ENCODE data around the gene BICDL1.

BICDL1 gene

DNA sequence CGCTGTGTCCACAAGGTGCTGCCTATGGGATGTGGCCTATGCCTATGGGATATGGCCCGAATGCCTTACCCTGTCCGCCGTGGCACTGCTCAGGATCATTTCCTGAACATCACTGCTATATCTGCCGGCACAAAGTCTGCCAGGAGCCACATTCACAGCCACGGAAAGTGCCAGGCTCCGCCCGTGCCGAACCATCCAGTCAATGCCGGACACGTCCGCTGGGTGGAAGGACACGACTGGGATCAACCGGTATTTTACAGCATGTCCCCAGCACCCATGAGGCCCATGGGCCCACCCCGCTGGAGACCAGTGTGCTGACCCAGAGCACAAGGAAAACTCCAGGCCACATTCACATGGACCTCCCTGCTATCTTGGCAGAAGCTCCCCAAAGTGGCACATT, 142.1 kb downstream of the BICDL1 start:
- no peak overlapping the region for H3K4me3 ChIP-seq (ENCODE audit: low read depth, low read length)
- peaks cover 73% of the 10 kb centered on the region for H3K36me3 ChIP-seq (ENCODE audit: control insufficient read depth, insufficient read depth, low read length)
- no peak overlapping the region for H3K9ac ChIP-seq (ENCODE audit: low read depth, low read length)
- no peaks in the 10 kb centered on the region for H3K27me3 ChIP-seq (ENCODE audit: control insufficient read depth, insufficient read depth, low read length)
- H3K4me1 ChIP-seq (ENCODE audit: control insufficient read depth, insufficient read depth, low read length): no peaks in the 10 kb centered on the region
- H3K9me3 ChIP-seq (ENCODE audit: control insufficient read depth, insufficient read depth, low read length): no peaks in the 10 kb centered on the region

DNA sequence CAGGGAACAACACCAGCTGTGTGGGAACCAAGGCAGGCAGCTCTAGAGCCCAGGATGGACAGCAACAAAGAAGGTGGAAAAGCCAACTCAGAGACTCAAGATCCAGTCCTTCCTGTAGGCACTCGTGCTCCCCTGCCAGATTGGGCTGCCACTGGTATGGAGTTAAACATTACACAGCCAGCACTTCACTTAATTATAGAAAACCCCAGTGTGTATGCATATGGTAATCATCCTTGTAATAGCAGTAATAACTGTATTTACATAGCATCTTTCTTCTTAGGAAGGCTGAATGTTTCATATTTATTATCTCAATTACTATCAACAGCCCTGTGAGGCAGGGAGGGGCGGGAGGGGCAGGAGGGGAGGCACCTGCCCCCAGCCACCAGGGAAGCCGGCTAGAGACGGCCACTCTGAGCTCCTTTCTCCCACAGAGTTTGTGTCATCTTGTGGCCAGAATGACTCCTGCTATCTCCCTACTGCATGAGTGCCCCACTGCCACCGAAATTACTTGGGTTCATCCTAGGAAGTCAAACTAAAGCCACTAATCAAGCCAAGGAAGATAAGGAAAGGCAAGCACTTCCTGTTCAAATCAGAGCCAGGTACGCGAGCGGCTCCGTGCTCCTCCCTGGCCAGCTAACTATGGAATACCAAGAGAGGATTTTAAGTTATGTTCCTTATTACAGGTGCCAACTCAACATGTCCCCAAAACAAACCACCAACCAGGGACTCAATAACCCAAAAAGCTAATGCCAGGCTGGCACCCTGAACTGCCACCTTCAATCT, 143.2 kb downstream of the BICDL1 start:
- Histone ChIP-seq H3K27me3 (ENCODE audit: control insufficient read depth, insufficient read depth, low read length) (no peaks in the 10 kb centered on the region), H3K9ac (ENCODE audit: low read depth, low read length) (no peak overlapping the region)

DNA sequence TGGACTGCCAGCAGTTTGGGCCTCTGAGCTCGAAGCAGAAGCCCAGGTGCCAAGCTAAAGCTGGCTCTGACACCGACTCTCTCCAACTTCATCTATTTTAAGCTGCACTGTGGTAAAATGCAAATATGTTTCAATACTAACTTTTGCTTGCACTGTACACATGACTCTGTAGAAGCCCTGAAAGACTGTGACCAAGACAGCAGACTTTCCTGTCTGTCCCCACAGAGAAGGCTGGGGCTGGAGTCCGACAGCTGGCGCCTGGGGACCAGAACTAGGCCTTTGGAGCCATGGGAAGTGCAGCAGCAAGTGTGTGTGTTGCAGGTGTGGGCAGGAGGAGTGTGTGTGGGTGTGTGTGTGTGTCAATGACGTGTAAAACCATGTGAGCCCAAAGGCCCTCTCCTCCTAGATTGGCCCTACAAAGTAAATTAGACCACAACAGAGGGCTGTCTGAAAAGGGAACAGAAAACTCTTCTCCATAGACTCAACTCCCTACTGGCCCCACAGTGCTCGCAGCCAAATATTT, 143.9 kb downstream of the BICDL1 start:
- no peaks in the 10 kb centered on the region for H3K9me3 ChIP-seq (ENCODE audit: control insufficient read depth, insufficient read depth, low read length)
- no peaks in the 10 kb centered on the region for H3K27me3 ChIP-seq (ENCODE audit: control insufficient read depth, insufficient read depth, low read length)
- H3K36me3 ChIP-seq (ENCODE audit: control insufficient read depth, insufficient read depth, low read length): peaks cover 84% of the 10 kb centered on the region
- H3K9ac ChIP-seq (ENCODE audit: low read depth, low read length): no peak overlapping the region
- H3K4me1 ChIP-seq (ENCODE audit: control insufficient read depth, insufficient read depth, low read length): no peaks in the 10 kb centered on the region
- no peak overlapping the region for H3K4me3 ChIP-seq (ENCODE audit: low read depth, low read length)

More for the DNA sequence above, 143.2 kb downstream of the BICDL1 start:
- H3K36me3 ChIP-seq (ENCODE audit: control insufficient read depth, insufficient read depth, low read length): peaks cover 84% of the 10 kb centered on the region
- no peaks in the 10 kb centered on the region for H3K9me3 ChIP-seq (ENCODE audit: control insufficient read depth, insufficient read depth, low read length)
- H3K4me1 ChIP-seq (ENCODE audit: control insufficient read depth, insufficient read depth, low read length): no peaks in the 10 kb centered on the region
- no peak overlapping the region for H3K4me3 ChIP-seq (ENCODE audit: low read depth, low read length)

DNA sequence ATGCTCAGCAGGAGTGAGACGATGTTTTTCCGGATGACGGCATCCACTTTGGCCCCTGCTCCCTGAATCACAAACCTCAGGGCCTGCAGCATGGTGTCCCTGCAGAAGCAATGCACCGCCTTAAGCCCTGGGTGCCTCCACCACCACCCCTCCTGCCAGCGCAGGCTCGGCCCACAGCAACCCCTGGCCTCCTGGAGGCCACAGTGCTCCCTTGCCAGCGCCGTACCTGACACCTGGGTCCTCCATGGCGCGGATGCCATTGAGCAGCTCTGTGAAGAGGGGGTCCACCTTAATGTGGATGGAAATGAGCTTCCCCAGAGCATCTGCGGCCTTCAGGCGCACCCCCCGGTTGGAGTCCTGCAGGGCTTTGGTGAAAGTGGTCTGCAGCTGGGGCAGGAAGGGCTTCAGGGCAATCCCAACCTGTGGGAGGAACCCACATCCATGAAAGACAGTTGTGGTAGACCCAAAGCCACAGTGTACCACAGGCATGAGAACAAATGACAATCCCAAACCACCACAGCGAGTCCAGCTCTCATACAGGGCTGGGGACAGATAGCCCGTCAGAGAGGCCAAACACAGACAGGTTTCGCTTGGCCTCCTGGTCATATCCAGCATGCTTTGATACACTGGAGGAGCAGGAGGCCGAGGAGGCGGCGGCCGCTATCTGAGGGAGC, 145.4 kb downstream of the BICDL1 start:
- Histone ChIP-seq H3K9me3 (ENCODE audit: control insufficient read depth, insufficient read depth, low read length) (no peaks in the 10 kb centered on the region), H3K4me3 (ENCODE audit: low read depth, low read length) (no peak overlapping the region), H3K4me1 (ENCODE audit: control insufficient read depth, insufficient read depth, low read length) (no peaks in the 10 kb centered on the region), H3K27me3 (ENCODE audit: control insufficient read depth, insufficient read depth, low read length) (no peaks in the 10 kb centered on the region), H3K36me3 (ENCODE audit: control insufficient read depth, insufficient read depth, low read length) (peaks cover 84% of the 10 kb centered on the region), H3K9ac (ENCODE audit: low read depth, low read length) (no peak overlapping the region)

DNA sequence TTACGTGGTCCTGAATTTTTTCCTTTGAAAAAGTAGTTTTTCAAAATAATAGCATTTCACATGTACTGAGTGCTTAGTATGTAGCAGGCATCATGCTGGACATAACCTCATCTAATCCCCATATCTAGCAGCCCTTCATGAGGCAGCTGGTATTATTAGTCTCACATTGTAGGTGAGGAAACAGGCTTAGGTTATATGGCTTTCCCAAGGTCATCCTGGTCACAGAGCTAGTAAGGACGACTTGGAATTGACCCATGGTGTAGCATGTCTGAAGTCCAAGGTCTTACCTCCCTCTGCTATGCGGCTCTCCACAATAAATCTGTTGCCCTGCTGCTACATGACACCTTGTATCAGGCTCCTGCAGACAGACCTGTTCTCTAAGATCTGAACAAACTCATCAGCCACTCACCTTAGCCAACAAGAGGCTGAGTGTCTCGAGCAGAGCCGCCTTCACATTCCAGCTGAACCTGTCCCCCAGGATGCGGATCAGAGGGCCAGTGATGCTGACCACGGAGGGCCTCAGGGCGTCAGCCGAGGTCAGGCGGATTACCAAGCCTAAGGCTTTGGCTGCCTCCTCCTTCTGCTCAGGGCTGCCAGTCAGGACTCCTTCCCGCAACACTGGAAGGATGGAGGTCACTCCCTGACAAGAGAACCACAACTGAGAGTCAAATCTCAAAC, 147.2 kb downstream of the BICDL1 start:
- Histone ChIP-seq H3K9ac (ENCODE audit: low read depth, low read length) (no peak overlapping the region), H3K27me3 (ENCODE audit: control insufficient read depth, insufficient read depth, low read length) (no peaks in the 10 kb centered on the region), H3K36me3 (ENCODE audit: control insufficient read depth, insufficient read depth, low read length) (peaks cover 78% of the 10 kb centered on the region), H3K9me3 (ENCODE audit: control insufficient read depth, insufficient read depth, low read length) (no peaks in the 10 kb centered on the region), H3K4me3 (ENCODE audit: low read depth, low read length) (no peak overlapping the region), H3K4me1 (ENCODE audit: control insufficient read depth, insufficient read depth, low read length) (no peaks in the 10 kb centered on the region)

DNA sequence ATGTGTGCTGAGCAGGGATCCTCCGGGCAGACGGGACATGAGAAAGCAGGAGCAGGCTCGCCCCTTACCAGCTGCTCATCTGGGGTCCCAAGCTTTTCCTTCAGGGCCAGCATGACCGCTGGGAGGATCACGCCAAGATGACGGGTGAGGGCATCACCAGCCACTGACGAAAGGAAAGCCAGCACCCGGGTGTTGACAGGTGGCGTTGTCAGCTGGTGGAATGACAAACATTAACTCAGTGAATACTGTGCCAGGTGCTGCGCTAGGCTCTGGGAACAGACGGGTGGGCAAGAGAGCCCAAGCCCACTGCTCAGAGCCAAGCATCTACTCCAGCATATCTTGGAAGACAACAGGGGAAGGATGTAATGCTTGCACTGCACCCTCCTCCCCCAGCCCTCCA, 148.8 kb downstream of the BICDL1 start:
- no peak overlapping the region for H3K4me3 ChIP-seq (ENCODE audit: low read depth, low read length)

DNA sequence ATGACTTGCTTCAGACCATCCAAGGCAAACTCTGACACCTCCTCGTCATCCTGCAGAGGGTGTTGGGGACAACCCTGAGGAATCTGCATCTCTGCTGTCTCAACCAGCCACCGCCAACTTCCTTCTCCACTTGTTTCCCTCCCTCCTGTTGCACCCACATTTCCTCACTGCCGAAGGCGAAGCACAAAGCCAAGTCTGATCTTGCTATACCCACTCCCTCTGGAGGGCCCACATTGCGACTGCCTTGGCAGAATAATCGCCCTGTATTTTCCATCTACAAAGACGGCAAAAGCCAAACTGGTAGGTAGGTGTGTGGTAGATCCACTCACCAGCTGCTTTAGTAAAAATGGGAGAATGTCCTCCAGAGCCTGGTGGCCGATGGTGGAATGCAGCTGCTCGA, 149.3 kb downstream of the BICDL1 start:
- Histone ChIP-seq H3K27me3 (ENCODE audit: control insufficient read depth, insufficient read depth, low read length) (no peaks in the 10 kb centered on the region), H3K4me1 (ENCODE audit: control insufficient read depth, insufficient read depth, low read length) (no peaks in the 10 kb centered on the region), H3K36me3 (ENCODE audit: control insufficient read depth, insufficient read depth, low read length) (peaks cover 71% of the 10 kb centered on the region), H3K9ac (ENCODE audit: low read depth, low read length) (no peak overlapping the region), H3K4me3 (ENCODE audit: low read depth, low read length) (no peak overlapping the region), H3K9me3 (ENCODE audit: control insufficient read depth, insufficient read depth, low read length) (no peaks in the 10 kb centered on the region)

More for the DNA sequence above, 148.8 kb downstream of the BICDL1 start:
- Histone ChIP-seq H3K9ac (ENCODE audit: low read depth, low read length) (no peak overlapping the region), H3K36me3 (ENCODE audit: control insufficient read depth, insufficient read depth, low read length) (peaks cover 73% of the 10 kb centered on the region), H3K4me1 (ENCODE audit: control insufficient read depth, insufficient read depth, low read length) (no peaks in the 10 kb centered on the region), H3K27me3 (ENCODE audit: control insufficient read depth, insufficient read depth, low read length) (no peaks in the 10 kb centered on the region), H3K9me3 (ENCODE audit: control insufficient read depth, insufficient read depth, low read length) (no peaks in the 10 kb centered on the region)

DNA sequence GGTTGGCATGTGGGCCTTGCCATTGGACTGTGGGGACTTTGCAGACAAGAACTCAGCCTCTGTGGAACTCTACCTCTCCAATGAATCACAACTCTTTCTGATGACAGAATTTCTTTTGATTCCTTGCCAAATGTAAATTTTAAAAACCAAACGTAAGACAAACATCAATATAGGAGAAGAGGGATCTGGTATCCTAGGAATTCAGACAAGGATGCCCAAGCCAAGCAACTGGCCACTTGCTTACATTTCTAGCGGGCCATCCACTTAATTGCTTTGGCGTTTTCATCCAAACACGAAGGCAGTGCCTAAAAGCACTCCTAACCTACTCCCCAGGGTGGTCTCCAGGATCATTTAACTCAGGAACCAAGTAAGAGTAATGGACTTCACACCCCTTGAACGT, 150.9 kb downstream of the BICDL1 start:
- Histone ChIP-seq H3K9ac (ENCODE audit: low read depth, low read length) (no peak overlapping the region), H3K4me1 (ENCODE audit: control insufficient read depth, insufficient read depth, low read length) (no peaks in the 10 kb centered on the region), H3K36me3 (ENCODE audit: control insufficient read depth, insufficient read depth, low read length) (peaks cover 65% of the 10 kb centered on the region), H3K9me3 (ENCODE audit: control insufficient read depth, insufficient read depth, low read length) (no peaks in the 10 kb centered on the region), H3K4me3 (ENCODE audit: low read depth, low read length) (no peak overlapping the region), H3K27me3 (ENCODE audit: control insufficient read depth, insufficient read depth, low read length) (no peaks in the 10 kb centered on the region)

DNA sequence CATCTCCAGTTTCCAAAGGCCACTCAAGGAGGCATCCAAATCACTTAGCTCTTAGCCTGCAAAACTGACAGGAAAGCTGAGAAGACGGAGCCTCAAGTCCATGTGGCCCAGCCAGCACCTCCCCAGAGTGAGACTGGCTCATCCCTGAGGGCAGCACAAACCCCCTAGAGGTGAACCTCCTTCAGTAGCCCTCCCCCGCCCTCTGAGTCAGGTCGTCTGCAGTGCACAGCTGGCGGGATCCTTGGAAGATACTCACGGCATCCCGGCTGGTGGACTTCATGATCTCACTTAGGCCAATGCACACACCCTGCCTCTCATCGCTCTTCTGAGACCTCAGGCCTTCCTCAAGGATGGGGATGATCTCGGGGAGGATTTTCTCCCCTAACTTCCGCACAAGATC, 151.6 kb downstream of the BICDL1 start:
- Histone ChIP-seq H3K4me3 (ENCODE audit: low read depth, low read length) (no peak overlapping the region), H3K27me3 (ENCODE audit: control insufficient read depth, insufficient read depth, low read length) (no peaks in the 10 kb centered on the region)

DNA sequence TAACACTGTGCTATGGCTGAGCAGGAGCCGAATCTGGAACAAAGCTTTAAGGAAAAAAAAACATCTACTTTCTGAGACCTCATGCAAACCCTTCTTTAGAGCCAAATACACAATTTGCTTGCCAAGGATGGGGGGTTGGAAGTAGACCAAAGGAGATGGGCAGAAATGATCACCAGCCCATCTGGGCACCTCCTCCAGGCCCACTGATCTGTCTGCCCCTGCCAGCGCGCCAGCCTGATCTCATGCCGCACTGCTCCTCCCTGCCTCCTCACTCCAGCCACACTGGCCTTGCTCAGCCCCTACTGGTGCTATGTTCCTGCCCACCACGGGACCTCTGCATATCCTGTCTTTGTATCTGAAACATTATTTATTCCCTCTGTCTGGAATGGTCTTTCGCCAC, 152.3 kb downstream of the BICDL1 start:
- H3K27me3 ChIP-seq (ENCODE audit: control insufficient read depth, insufficient read depth, low read length): no peaks in the 10 kb centered on the region
- H3K4me3 ChIP-seq (ENCODE audit: low read depth, low read length): no peak overlapping the region
- peaks cover 70% of the 10 kb centered on the region for H3K36me3 ChIP-seq (ENCODE audit: control insufficient read depth, insufficient read depth, low read length)
- H3K9me3 ChIP-seq (ENCODE audit: control insufficient read depth, insufficient read depth, low read length): no peaks in the 10 kb centered on the region
- no peaks in the 10 kb centered on the region for H3K4me1 ChIP-seq (ENCODE audit: control insufficient read depth, insufficient read depth, low read length)
- H3K9ac ChIP-seq (ENCODE audit: low read depth, low read length): no peak overlapping the region

More for the DNA sequence above, 151.6 kb downstream of the BICDL1 start:
- peaks cover 69% of the 10 kb centered on the region for H3K36me3 ChIP-seq (ENCODE audit: control insufficient read depth, insufficient read depth, low read length)
- no peaks in the 10 kb centered on the region for H3K4me1 ChIP-seq (ENCODE audit: control insufficient read depth, insufficient read depth, low read length)
- no peak overlapping the region for H3K9ac ChIP-seq (ENCODE audit: low read depth, low read length)
- no peaks in the 10 kb centered on the region for H3K9me3 ChIP-seq (ENCODE audit: control insufficient read depth, insufficient read depth, low read length)

DNA sequence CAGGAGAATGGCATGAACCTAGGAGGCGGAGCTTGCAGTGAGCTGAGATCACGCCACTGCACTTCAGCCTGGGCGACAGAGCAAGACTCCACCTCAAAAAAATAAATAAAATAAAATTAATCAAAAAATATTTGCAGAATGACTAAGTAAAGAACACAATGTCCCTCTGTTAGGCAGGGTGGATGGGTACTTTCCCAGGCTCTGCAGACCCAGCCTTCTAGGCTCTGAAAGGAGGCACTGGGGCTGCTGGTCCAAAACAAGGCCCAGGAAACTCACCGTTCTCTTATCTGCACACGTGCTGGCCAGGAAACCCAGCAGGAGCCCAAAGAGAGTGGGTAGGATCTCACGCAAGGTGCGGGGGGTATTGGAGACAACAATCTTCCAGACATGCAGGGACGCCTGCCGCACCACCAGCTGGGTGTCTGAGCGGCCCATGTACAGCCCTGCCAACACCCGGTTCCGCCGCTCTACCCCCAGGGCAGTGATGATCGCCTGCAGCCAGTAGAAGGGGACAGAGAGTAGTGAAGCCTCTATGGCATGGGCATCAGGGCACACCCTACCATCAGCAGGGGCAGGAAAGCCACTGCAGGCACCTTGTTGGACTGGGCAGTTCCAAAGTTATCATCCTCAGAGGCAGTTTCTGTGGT, 153.3 kb downstream of the BICDL1 start:
- no peaks in the 10 kb centered on the region for H3K9me3 ChIP-seq (ENCODE audit: control insufficient read depth, insufficient read depth, low read length)
- no peaks in the 10 kb centered on the region for H3K4me1 ChIP-seq (ENCODE audit: control insufficient read depth, insufficient read depth, low read length)
- no peaks in the 10 kb centered on the region for H3K27me3 ChIP-seq (ENCODE audit: control insufficient read depth, insufficient read depth, low read length)
- no peak overlapping the region for H3K9ac ChIP-seq (ENCODE audit: low read depth, low read length)
- H3K36me3 ChIP-seq (ENCODE audit: control insufficient read depth, insufficient read depth, low read length): peaks cover 67% of the 10 kb centered on the region
- no peak overlapping the region for H3K4me3 ChIP-seq (ENCODE audit: low read depth, low read length)
